HEK293 (cell line): ENCODE data around the gene GIPC2.

Source experiments
- CTCF ChIA-PET: fragments of 350-600 bp; formaldehyde crosslinking; extraction: SDS; loops from one replicate; lab custom pipeline; 2021; ENCODE audit warnings: antibody characterized with exemption; lab: Yijun Ruan, JAX
- POLR2A ChIA-PET: fragments of 300-600 bp; formaldehyde crosslinking; extraction: SDS; loops from one replicate; lab custom pipeline; 2020; ENCODE audit warnings: antibody characterized with exemption, inconsistent platforms; lab: Yijun Ruan, JAX
- H3K27ac ChIP-seq: fragments of 200-500 bp; sonication (Bioruptor generic); 2 replicates; pipeline ENCODE4 v1.5.1; 2014; ENCODE audit warnings: low read depth, low read length, control low read depth, inconsistent platforms; ENCODE audit errors: extremely low read depth
- H3K36me3 ChIP-seq, 2 experiments: fragments of 200-500 bp in 1 of 2; sonication (Bioruptor generic) in 1 of 2; 1 replicate in 1 of 2; 2 replicates in 1 of 2; pipeline ENCODE4 v1.5.1; 2014 to 2017; ENCODE audit warnings: inconsistent platforms in 2 of 2, low read length in 2 of 2; ENCODE audit not compliant: control insufficient read depth in 2 of 2, insufficient read depth in 1 of 2
- H3K4me1 ChIP-seq: fragments of 200-500 bp; sonication (Bioruptor generic); 2 replicates; pipeline ENCODE4 v1.5.1; 2014; ENCODE audit warnings: mild to moderate bottlenecking, low read length, inconsistent platforms; ENCODE audit not compliant: control insufficient read depth, insufficient read depth
- H3K4me3 ChIP-seq: 2 replicates; pipeline ENCODE4 v1.5.1; 2011; ENCODE audit warnings: low read depth, mild to moderate bottlenecking, control low read depth, low read length, moderate library complexity
- H3K9me3 ChIP-seq: fragments of 200-500 bp; sonication (Bioruptor generic); 2 replicates; pipeline ENCODE4 v1.5.1; 2014; ENCODE audit warnings: low read depth, low read length, inconsistent platforms; ENCODE audit not compliant: control insufficient read depth, insufficient read depth
- GFI1B ChIP-seq: fragments of 450-650 bp; formaldehyde crosslinking; IDR thresholded peaks from 2 replicates; pipeline ENCODE4 v1.5.1; 2016; ENCODE audit warnings: missing biosample characterization, missing genetic modification characterization
- GLIS1 ChIP-seq: fragments of 450-650 bp; formaldehyde crosslinking; IDR thresholded peaks from 2 replicates; pipeline ENCODE4 v1.5.1; 2016; ENCODE audit warnings: missing biosample characterization, missing genetic modification characterization
- KLF8 ChIP-seq: fragments of 450-650 bp; formaldehyde crosslinking; IDR thresholded peaks from 2 replicates; pipeline ENCODE4 v1.5.1; 2016; ENCODE audit warnings: missing biosample characterization, missing genetic modification characterization
- PRDM4 ChIP-seq: fragments of 450-650 bp; formaldehyde crosslinking; IDR thresholded peaks from 2 replicates; pipeline ENCODE4 v1.5.1; 2017; ENCODE audit warnings: missing biosample characterization, missing genetic modification characterization
- PRDM6 ChIP-seq: fragments of 450-650 bp; formaldehyde crosslinking; IDR thresholded peaks from 2 replicates; pipeline ENCODE4 v1.5.1; 2017; ENCODE audit warnings: missing biosample characterization, missing genetic modification characterization
- REST ChIP-seq: fragments of 450-650 bp; formaldehyde crosslinking; IDR thresholded peaks from 2 replicates; pipeline ENCODE4 v1.5.1; 2016; ENCODE audit warnings: missing biosample characterization, missing genetic modification characterization
- ZBTB8A ChIP-seq: fragments of 450-650 bp; formaldehyde crosslinking; IDR thresholded peaks from 2 replicates; pipeline ENCODE4 v1.5.1; 2016; ENCODE audit warnings: missing biosample characterization, missing genetic modification characterization
- ZFP37 ChIP-seq: fragments of 450-650 bp; formaldehyde crosslinking; IDR thresholded peaks from 2 replicates; pipeline ENCODE4 v1.5.1; 2016; ENCODE audit warnings: missing biosample characterization, missing genetic modification characterization
- ZIC2 ChIP-seq: fragments of 450-650 bp; formaldehyde crosslinking; IDR thresholded peaks from 2 replicates; pipeline ENCODE4 v1.5.1; 2016; ENCODE audit warnings: missing biosample characterization, missing genetic modification characterization
- ZNF138 ChIP-seq: fragments of 450-650 bp; formaldehyde crosslinking; IDR thresholded peaks from 2 replicates; pipeline ENCODE4 v1.5.1; 2016; ENCODE audit warnings: missing biosample characterization, missing genetic modification characterization, borderline replicate concordance
- ZNF16 ChIP-seq: fragments of 450-650 bp; formaldehyde crosslinking; IDR thresholded peaks from 2 replicates; pipeline ENCODE4 v1.5.1; 2016; ENCODE audit warnings: low read depth, missing biosample characterization, missing genetic modification characterization
- ZNF18 ChIP-seq: fragments of 450-650 bp; formaldehyde crosslinking; IDR thresholded peaks from 2 replicates; pipeline ENCODE4 v1.5.1; 2016; ENCODE audit warnings: missing biosample characterization, missing genetic modification characterization
- ZNF23 ChIP-seq: fragments of 450-650 bp; formaldehyde crosslinking; IDR thresholded peaks from 2 replicates; pipeline ENCODE4 v1.5.1; 2016; ENCODE audit warnings: missing biosample characterization, missing genetic modification characterization, borderline replicate concordance
- ZNF324 ChIP-seq: fragments of 450-650 bp; formaldehyde crosslinking; IDR thresholded peaks from 2 replicates; pipeline ENCODE4 v1.5.1; 2016; ENCODE audit warnings: missing biosample characterization, missing genetic modification characterization
- ZNF488 ChIP-seq: fragments of 450-650 bp; formaldehyde crosslinking; IDR thresholded peaks from 2 replicates; pipeline ENCODE4 v1.5.1; 2016; ENCODE audit warnings: missing biosample characterization, missing genetic modification characterization
- ZNF510 ChIP-seq: fragments of 450-650 bp; formaldehyde crosslinking; IDR thresholded peaks from 2 replicates; pipeline ENCODE4 v1.5.1; 2018; ENCODE audit warnings: mild to moderate bottlenecking, missing genetic modification characterization, missing biosample characterization; ENCODE audit not compliant: insufficient replicate concordance
- ZNF518A ChIP-seq: fragments of 450-650 bp; formaldehyde crosslinking; conservative IDR thresholded peaks from 2 replicates; pipeline ENCODE4 v1.5.1; 2016; ENCODE audit warnings: low read depth, missing biosample characterization, missing genetic modification characterization
- ZNF677 ChIP-seq: fragments of 450-650 bp; IDR thresholded peaks from 2 replicates; pipeline ENCODE4 v1.5.0; 2018; ENCODE audit warnings: missing biosample characterization, mild to moderate bottlenecking, missing genetic modification characterization, moderate library complexity
- ZNF777 ChIP-seq: fragments of 450-650 bp; formaldehyde crosslinking; IDR thresholded peaks from 2 replicates; pipeline ENCODE4 v1.5.1; 2017; ENCODE audit warnings: missing biosample characterization, missing genetic modification characterization, borderline replicate concordance

GIPC2 gene

GRCh38 chr1:78091886-78092285, 46.1 kb downstream of the GIPC2 start:
- Histone ChIP-seq H3K4me1 (peaks cover 2% of the 10 kb centered on the region; the same call in 1 of the 2 replicates), H3K4me3 (no peak overlapping the region), H3K9me3 (no peaks in the 10 kb centered on the region), H3K27ac (no peak overlapping the region), H3K36me3 (no peaks in the 10 kb centered on the region)
- CTCF ChIA-PET, result interaction anchor here (1.2 kb wide), 1 partner anchor 23 kb away, joined by 4 read pairs; no protein-coding TSS in a partner anchor
- TF ChIP-seq ZIC2 (tag by site-specific recombination) (no peak), KLF8 (tag by site-specific recombination) (no peak), ZNF18 (no peak), GLIS1 (tag by site-specific recombination) (no peak), GFI1B (no peak), ZNF488 (tag by site-specific recombination) (no peak), ZNF510 (tag by site-specific recombination) (no peak), ZNF777 (tag by site-specific recombination) (no peak), ZBTB8A (tag by site-specific recombination) (no peak), ZNF677 (tag by site-specific recombination) (no peak)
- POLR2A ChIA-PET, result interaction anchor here (1.8 kb wide), 1 partner anchor 87 kb away, joined by 4 read pairs; the partner anchor contains the start of gene DNAJB4

GRCh38 chr1:78092643-78093042, 46.9 kb downstream of the GIPC2 start:
- ChIA-PET CTCF (interaction anchor here (0.6 to 1.2 kb wide), 3 partner anchors 22 to 671 kb away, joined by 3 to 4 read pairs (median 3); no protein-coding TSS in a partner anchor), POLR2A (no interaction called here)
- TF ChIP-seq ZNF324 (tag by site-specific recombination) (no peak), ZFP37 (tag by site-specific recombination) (no peak), REST (tag by site-specific recombination) (no peak), PRDM6 (no peak), ZNF138 (tag by site-specific recombination) (no peak), ZNF518A (tag by site-specific recombination) (no peak), ZNF16 (tag by site-specific recombination) (no peak), PRDM4 (tag by site-specific recombination) (no peak), ZNF23 (tag by site-specific recombination) (no peak)

More at GRCh38 chr1:78092643-78093042, 46.9 kb downstream of the GIPC2 start:
- Histone ChIP-seq H3K36me3 (no peaks in the 10 kb centered on the region), H3K27ac (no peak overlapping the region), H3K4me3 (no peak overlapping the region), H3K4me1 (peaks cover 2% of the 10 kb centered on the region; the same call in 1 of the 2 replicates), H3K9me3 (no peaks in the 10 kb centered on the region)
